ENCODE measurements around the gene SPOCK2. TPM values are rescaled to one million over a fixed set of nuclear protein-coding genes. Genes with fewer than 3 reads are reported as not detected.

SPOCK2 gene
- total and polyA plus RNA-seq, 2 of the 13 experiments (the other 11 are each of a cell fraction or from before 2014, with no cell fraction given), result 8.6 to 30.6 TPM

- TF ChIP-seq, protein P1, sequence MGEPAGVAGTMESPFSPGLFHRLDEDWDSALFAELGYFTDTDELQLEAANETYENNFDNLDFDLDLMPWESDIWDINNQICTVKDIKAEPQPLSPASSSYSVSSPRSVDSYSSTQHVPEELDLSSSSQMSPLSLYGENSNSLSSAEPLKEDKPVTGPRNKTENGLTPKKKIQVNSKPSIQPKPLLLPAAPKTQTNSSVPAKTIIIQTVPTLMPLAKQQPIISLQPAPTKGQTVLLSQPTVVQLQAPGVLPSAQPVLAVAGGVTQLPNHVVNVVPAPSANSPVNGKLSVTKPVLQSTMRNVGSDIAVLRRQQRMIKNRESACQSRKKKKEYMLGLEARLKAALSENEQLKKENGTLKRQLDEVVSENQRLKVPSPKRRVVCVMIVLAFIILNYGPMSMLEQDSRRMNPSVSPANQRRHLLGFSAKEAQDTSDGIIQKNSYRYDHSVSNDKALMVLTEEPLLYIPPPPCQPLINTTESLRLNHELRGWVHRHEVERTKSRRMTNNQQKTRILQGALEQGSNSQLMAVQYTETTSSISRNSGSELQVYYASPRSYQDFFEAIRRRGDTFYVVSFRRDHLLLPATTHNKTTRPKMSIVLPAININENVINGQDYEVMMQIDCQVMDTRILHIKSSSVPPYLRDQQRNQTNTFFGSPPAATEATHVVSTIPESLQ (CRISPR knock-in tag; conservative IDR thresholded peaks at IDR 0.05), result no peak
- TF ChIP-seq, protein P2, sequence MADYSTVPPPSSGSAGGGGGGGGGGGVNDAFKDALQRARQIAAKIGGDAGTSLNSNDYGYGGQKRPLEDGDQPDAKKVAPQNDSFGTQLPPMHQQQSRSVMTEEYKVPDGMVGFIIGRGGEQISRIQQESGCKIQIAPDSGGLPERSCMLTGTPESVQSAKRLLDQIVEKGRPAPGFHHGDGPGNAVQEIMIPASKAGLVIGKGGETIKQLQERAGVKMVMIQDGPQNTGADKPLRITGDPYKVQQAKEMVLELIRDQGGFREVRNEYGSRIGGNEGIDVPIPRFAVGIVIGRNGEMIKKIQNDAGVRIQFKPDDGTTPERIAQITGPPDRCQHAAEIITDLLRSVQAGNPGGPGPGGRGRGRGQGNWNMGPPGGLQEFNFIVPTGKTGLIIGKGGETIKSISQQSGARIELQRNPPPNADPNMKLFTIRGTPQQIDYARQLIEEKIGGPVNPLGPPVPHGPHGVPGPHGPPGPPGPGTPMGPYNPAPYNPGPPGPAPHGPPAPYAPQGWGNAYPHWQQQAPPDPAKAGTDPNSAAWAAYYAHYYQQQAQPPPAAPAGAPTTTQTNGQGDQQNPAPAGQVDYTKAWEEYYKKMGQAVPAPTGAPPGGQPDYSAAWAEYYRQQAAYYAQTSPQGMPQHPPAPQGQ (CRISPR knock-in tag; IDR thresholded peaks at IDR 0.05; ENCODE audit: borderline replicate concordance), result no peak
- TF ChIP-seq E2F1 (CRISPR knock-in tag; IDR thresholded peaks at IDR 0.05), result no peak
These were observed 8.0 kb downstream of the SPOCK2 start (continued) for GRCh38 chr10:72080042-72080975.

DNA sequence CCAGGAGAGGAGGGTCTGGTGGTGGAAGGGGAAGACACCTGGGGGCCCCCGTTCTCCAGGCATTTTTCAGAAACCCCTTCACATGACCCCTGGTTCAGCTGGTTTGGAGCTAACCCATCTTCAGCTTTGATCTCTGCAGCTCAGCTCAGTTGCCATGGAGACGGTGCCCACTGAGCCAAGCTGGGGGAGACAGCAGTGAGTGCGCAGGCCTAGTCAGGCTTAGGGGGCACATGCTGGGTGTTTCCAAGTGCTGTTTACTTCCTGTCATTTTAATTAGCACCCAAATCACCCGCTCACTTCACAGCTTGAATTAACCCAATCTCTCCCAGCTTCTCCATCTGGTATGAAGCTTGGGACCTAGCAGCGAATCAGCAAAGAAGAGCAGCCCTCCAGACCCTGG is 9.0 kb downstream of the SPOCK2 start:
- no peak overlapping the region for H3K27ac ChIP-seq (ENCODE audit: extremely low read length, insufficient read depth, low read length)
- H3K36me3 ChIP-seq (replicated peaks in 1 of 2; ENCODE audit: control insufficient read depth in 1 of 2, insufficient read depth in 2 of 2, low read length in 2 of 2), result no peaks in the 10 kb centered on the region
- peaks cover 7 to 24% of the 10 kb centered on the region in 2 experiments; a peak in 4 of 5 replicates for H3K27me3 ChIP-seq (ENCODE audit: control insufficient read depth in 1 of 2, insufficient read depth in 2 of 2, low read length in 2 of 2)
- H3K9ac ChIP-seq (ENCODE audit: insufficient read depth, low read depth, low read length), result no peak overlapping the region
- FAIRE-seq (no peak), ATAC-seq (no peak), DNase-seq (ENCODE audit: low spot score) (no peak)
- ChIA-PET CTCF (ENCODE audit: low intra/inter-chr PET ratio, low total read pairs) (no interaction called here), POLR2A (interaction anchor here (1.5 kb wide), 1 partner anchor 241 kb away, joined by 3 read pairs; no protein-coding TSS in a partner anchor)
- H2AFZ ChIP-seq (ENCODE audit: low read length), result no peak overlapping the region
- no peak overlapping the region for H3K4me2 ChIP-seq (ENCODE audit: low read depth, low read length)
- intact Hi-C loops (cut with micrococcal nuclease; ENCODE audit: unreplicated experiment), result no loop called here
- H3K79me2 ChIP-seq (ENCODE audit: insufficient read depth, low read length), result no peaks in the 10 kb centered on the region
- TF ChIP-seq ZFP91 (CRISPR knock-in tag; IDR thresholded peaks at IDR 0.05; ENCODE audit: borderline replicate concordance), result no peak
- no peak for TF ChIP-seq HMG20B (CRISPR knock-in tag; conservative IDR thresholded peaks at IDR 0.05)
- no peak for TF ChIP-seq MEIS1 (CRISPR knock-in tag; IDR thresholded peaks at IDR 0.05; ENCODE audit: borderline replicate concordance)
- TF ChIP-seq ZNF772 (CRISPR knock-in tag; IDR thresholded peaks at IDR 0.05), result no peak
- TF ChIP-seq MYC (CRISPR knock-in tag; IDR thresholded peaks at IDR 0.05; ENCODE audit: borderline replicate concordance), result no peak
- TF ChIP-seq ZNF282 (IDR thresholded peaks at IDR 0.05; ENCODE audit: partially characterized antibody), result no peak
- TF ChIP-seq NRL (CRISPR knock-in tag; IDR thresholded peaks at IDR 0.05; ENCODE audit: borderline replicate concordance), result no peak
- no peak for TF ChIP-seq ZSCAN30 (CRISPR knock-in tag; IDR thresholded peaks at IDR 0.05)
- TF ChIP-seq ZNF101 (CRISPR knock-in tag; IDR thresholded peaks at IDR 0.05; ENCODE audit: borderline replicate concordance, low read depth), result no peak
- TF ChIP-seq NFE2 (CRISPR knock-in tag; IDR thresholded peaks at IDR 0.05), result no peak
- no peak overlapping the region for H3K4me3 ChIP-seq (replicated peaks in 1 of 3; ENCODE audit: insufficient read depth in 1 of 3, low read depth in 2 of 3, low read length in 3 of 3)
- 44% methylated on average over 5 of the region's 5 CpGs for WGBS (ENCODE audit: low lambda C conversion rate)
- peaks cover 8% of the 10 kb centered on the region for H3K4me1 ChIP-seq (ENCODE audit: insufficient read depth, low read length)
- H3K9me3 ChIP-seq (ENCODE audit: low read length), result no peaks in the 10 kb centered on the region
- BruUV-seq (replicated peaks), result no TSS peak
- H4K20me1 ChIP-seq (ENCODE audit: insufficient read depth, low read length), result no peaks in the 10 kb centered on the region
- in situ Hi-C loops (cut with HindIII; ENCODE audit: extremely low pct_ligation_motif_present, low pct_unique_long_range_greater_than_20kb), result loop anchor here (25.0 kb wide), 1 partner anchor 258 kb away; no protein-coding TSS in a partner anchor

All from HepG2 (cell line).